Right lobe of liver (tissue), 6 donors: ENCODE measurements around the gene CYB5RL. TPM values are rescaled to one million over a fixed set of nuclear protein-coding genes. Genes with fewer than 3 reads are reported as not detected.
A peak's percentile ranks its signal among the peaks of the same experiment; 100 is the strongest.

Experiments
- ATAC-seq, 4 donors: fragments of 200-7000 bp; cut with Tn5 transposase; one replicate each; pipeline ENCODE4 v1.9.1; 2020; ENCODE audit warnings: mild to moderate bottlenecking in 4 of 4, moderate library complexity in 4 of 4
- DNase-seq, 3 donors: peaks; one replicate each; pipeline ENCODE4 v3.0.0-alpha.2; 2020
- H3K27ac ChIP-seq, 3 donors: fragments of 200-600 bp; one replicate each; pipeline ENCODE4 v1.8.0; 2022
- H3K27me3 ChIP-seq, 2 donors: fragments of 200-600 bp; one replicate each; pipeline ENCODE4 v1.8.0; 2022
- H3K36me3 ChIP-seq, 4 donors: fragments of 200-600 bp; sonication (generic) in 1 of 4; one replicate each; pipeline versions ENCODE4 v1.5.1 to v1.8.0; 2017 to 2022; ENCODE audit warnings: control low read depth in 1 of 4
- H3K4me1 ChIP-seq, 4 donors: fragments of 200-600 bp; sonication (generic) in 1 of 4; one replicate each; pipeline versions ENCODE4 v1.5.1 to v1.8.0; 2017 to 2022; ENCODE audit warnings: control low read depth in 1 of 4
- H3K4me3 ChIP-seq, 3 donors: fragments of 200-600 bp; one replicate each; pipeline ENCODE4 v1.8.0; 2022
- H3K9me3 ChIP-seq, 4 donors: fragments of 200-600 bp; sonication (generic) in 1 of 4; one replicate each; pipeline versions ENCODE4 v1.5.1 to v1.8.0; 2017 to 2022; ENCODE audit warnings: control low read depth in 1 of 4
- POLR2A ChIP-seq: fragments of 450-650 bp; IDR thresholded peaks from one replicate; pipeline ENCODE4 v1.6.1; 2017; ENCODE audit warnings: antibody characterized with exemption, mild to moderate bottlenecking
- WGBS: methylation state at CpG from one replicate; pipeline ENCODE4 v1.1.6; 2018; ENCODE audit warnings: low coverage, low lambda C conversion rate; ENCODE audit not compliant: insufficient coverage; ENCODE audit errors: missing lambda C conversion rate; 5-methylcytosine and 5-hydroxymethylcytosine counted together
- intact Hi-C, 2 donors: fragments of 100-400 bp; cut with DNase I; formaldehyde crosslinking; loops; one replicate each; pipeline versions ENCODE4 v1.11.2 to v1.14.1; 2022
- total RNA-seq, 6 experiments: library from RNA; depleted of rRNA in 2 of 6; stranded (reverse); fragments of >200 nt in 2 of 6; fragmentation: NEBNext Ultra II Directional in 3 of 6; extraction: Animal tissue kit (Norgen Biotek cat#: 25700) in 3 of 6; gene quantifications; one replicate each; pipeline versions ENCODE4 v1.1.0 to v1.2.4, GENCODE V29; 2016 to 2023
- TF ChIP-seq, protein P1 (sequence below), 4 donors: fragments of 200-600 bp in 3 of 4; fragments of 450-650 bp in 1 of 4; IDR thresholded peaks; one replicate each; pipeline versions ENCODE4 v1.5.1 to v1.8.0; 2016 to 2022; ENCODE audit warnings: antibody characterized with exemption in 4 of 4, mild to moderate bottlenecking in 2 of 4
- donor health status: DM: no; HTN: yes; CAD: no.
- donor health status: DM: no; HTN: no; CAD: no.
- donor health status: DM: no; HTN: no; CAD: no.
- donor health status: DM: no; HTN: yes; CAD: no.
- donor health status: DM: no; HTN: yes; CAD: no.

CYB5RL gene
- total RNA-seq, 6 experiments from 2014 or later: 2.5 to 4.6 (median 3.0) TPM

DNA sequence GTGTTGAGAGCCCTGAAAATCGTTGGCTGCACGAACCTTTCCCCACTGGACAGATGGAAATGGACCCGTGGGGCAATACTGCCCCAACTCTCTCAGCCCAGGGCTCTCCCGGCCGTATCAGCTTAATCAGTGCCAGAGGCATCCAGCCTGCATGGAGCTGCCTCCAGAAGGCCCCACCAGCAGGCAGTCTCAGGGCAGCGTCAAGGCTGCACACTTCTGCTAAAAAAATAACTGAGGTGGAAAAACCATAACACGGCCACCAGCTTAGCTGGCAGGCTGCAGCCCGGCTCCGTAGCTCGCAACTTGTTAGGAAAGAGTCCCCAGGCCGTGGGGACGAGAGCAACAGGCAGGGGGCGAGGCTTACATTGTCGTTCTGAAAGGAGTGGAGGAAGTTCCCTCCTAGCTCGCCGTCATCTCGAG, 28.1 kb upstream of the CYB5RL start:
- H3K9me3 ChIP-seq: no peaks in the 10 kb centered on the region
- ATAC-seq (no peak), DNase-seq (no peak)
- H3K4me3 ChIP-seq: no peak overlapping the region
- no peaks in the 10 kb centered on the region for H3K36me3 ChIP-seq
- no peaks in the 10 kb centered on the region for H3K27me3 ChIP-seq
- 71% methylated on average over 3 of the region's 17 CpGs for WGBS
- no peak overlapping the region for H3K27ac ChIP-seq
- TF ChIP-seq, protein P1, sequence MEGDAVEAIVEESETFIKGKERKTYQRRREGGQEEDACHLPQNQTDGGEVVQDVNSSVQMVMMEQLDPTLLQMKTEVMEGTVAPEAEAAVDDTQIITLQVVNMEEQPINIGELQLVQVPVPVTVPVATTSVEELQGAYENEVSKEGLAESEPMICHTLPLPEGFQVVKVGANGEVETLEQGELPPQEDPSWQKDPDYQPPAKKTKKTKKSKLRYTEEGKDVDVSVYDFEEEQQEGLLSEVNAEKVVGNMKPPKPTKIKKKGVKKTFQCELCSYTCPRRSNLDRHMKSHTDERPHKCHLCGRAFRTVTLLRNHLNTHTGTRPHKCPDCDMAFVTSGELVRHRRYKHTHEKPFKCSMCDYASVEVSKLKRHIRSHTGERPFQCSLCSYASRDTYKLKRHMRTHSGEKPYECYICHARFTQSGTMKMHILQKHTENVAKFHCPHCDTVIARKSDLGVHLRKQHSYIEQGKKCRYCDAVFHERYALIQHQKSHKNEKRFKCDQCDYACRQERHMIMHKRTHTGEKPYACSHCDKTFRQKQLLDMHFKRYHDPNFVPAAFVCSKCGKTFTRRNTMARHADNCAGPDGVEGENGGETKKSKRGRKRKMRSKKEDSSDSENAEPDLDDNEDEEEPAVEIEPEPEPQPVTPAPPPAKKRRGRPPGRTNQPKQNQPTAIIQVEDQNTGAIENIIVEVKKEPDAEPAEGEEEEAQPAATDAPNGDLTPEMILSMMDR (IDR thresholded peaks at IDR 0.05): no peak
- TF ChIP-seq POLR2A: no peak
- no peaks in the 10 kb centered on the region for H3K4me1 ChIP-seq
- intact Hi-C loops: no loop called here

DNA sequence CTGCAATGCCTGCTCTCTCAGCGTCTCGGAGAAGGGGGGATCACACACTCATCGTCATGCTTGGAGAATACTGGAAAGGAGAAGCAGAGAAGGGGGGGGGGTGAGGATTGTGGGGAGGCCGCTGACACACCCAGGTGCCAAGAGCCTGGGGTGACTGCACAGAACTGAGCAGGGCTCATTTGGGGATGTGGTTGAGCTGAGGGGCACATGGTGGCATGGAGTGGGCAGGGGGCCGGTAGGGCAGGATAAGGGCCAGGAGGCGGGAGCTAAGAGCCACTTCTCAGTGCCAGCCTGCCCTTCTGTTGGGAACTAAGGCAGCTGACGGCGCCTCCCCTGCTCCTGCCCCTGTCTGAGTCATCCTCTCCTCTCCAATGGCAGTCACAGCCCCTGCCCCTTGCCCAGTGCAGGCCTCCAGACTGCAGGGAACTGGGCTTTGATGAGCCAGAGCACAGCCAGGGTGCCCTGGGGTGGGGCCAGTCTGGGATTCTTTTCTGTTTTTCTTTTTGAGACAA, 27.3 kb upstream of the CYB5RL start:
- H3K4me3 ChIP-seq: no peak overlapping the region
- no peaks in the 10 kb centered on the region for H3K9me3 ChIP-seq
- H3K36me3 ChIP-seq: no peaks in the 10 kb centered on the region
- H3K27ac ChIP-seq: no peak overlapping the region
- DNase-seq (no peak), ATAC-seq (peak in 1 of 4 donors; percentile 53)
- intact Hi-C loops: no loop called here
- H3K4me1 ChIP-seq: no peaks in the 10 kb centered on the region
- WGBS: 52% methylated on average over 3 of the region's 8 CpGs
- TF ChIP-seq, protein P1 (IDR thresholded peaks at IDR 0.05): no peak
- TF ChIP-seq POLR2A: no peak
- no peaks in the 10 kb centered on the region for H3K27me3 ChIP-seq

DNA sequence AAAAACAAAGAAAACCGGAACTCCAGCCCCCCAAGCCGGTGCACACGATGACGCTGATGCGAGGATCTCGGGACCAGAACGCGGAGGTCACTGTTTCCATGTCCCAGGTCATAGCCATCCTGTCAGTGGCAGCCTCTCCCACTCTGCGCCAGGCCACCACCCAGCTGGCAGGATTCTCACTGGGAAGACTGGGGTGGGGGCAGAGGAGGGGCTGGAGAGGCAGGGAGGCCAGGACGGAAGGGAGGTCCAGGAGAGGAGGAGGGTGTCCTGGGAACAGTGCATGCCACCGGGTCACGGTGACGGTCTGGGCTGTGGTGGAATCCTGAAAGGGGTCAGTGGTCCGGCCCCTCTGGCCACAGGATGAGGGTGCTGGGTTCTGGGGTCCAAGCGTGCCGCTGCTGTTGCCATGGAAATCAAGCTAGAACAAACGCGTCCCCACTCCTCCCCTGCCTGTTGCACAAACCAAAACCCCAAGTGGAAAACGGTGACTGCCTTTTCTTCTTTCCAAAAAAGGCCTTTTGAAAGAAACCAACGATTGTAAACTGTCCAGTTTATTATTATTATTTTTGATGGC, 26.2 kb upstream of the CYB5RL start:
- Histone ChIP-seq H3K27me3 (no peaks in the 10 kb centered on the region), H3K4me3 (no peak overlapping the region), H3K27ac (no peak overlapping the region), H3K9me3 (no peaks in the 10 kb centered on the region), H3K36me3 (no peaks in the 10 kb centered on the region), H3K4me1 (no peaks in the 10 kb centered on the region)
- ATAC-seq (no peak), DNase-seq (no peak)
- intact Hi-C loops: no loop called here
- 90% methylated on average over 14 of the region's 20 CpGs for WGBS
- TF ChIP-seq POLR2A: no peak
- TF ChIP-seq, protein P1 (IDR thresholded peaks at IDR 0.05): no peak

DNA sequence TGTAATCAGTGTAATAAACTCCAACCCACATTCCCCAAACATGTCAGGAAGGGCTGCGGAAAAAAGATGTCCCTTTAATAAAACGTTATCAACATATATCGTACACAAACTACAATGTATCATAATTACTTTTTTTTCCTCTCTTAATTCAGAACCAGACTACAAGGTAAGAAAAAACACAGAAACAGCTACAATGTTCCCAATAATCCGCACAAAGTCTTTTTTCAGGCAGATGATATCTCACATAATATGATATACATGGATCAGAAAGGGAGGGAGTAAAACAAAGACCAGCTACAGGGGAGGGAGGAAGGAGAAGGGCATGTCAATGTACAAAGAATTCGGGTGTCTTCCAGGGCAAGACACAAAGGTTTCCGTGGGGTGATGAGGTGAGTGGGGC, 25.5 kb upstream of the CYB5RL start:
- no peaks in the 10 kb centered on the region for H3K9me3 ChIP-seq
- intact Hi-C loops: no loop called here
- TF ChIP-seq, protein P1 (IDR thresholded peaks at IDR 0.05): no peak
- TF ChIP-seq POLR2A: no peak
- no peak overlapping the region for H3K27ac ChIP-seq
- H3K27me3 ChIP-seq: no peaks in the 10 kb centered on the region
- no peak for ATAC-seq
- no peak for DNase-seq
- H3K4me3 ChIP-seq: no peak overlapping the region
- no peaks in the 10 kb centered on the region for H3K4me1 ChIP-seq
- WGBS: 87% methylated on average over 6 of the region's 6 CpGs
- H3K36me3 ChIP-seq: no peaks in the 10 kb centered on the region
